NCI-H1092 treated with DMSO at 0.1 percent for 48 hours (cell line): ENCODE measurements around the gene TBCA.
"Not testable (repeated sequence)": the region's sequence is repeated elsewhere in the genome, so short reads cannot be mapped to it uniquely, and the experiment has no call there.

Experiments
- DNase-seq: peaks from one replicate; lab custom pipeline; 2025; lab: John Stamatoyannopoulos, UW

TBCA gene

GRCh38 chr5:77709340-77709739, 66.8 kb downstream of the TBCA start:
- no peak for DNase-seq

- no peak for DNase-seq
Observed at GRCh38 chr5:77707791-77708190, 68.3 kb downstream of the TBCA start.

- not testable (repeated sequence) for DNase-seq
Observed at GRCh38 chr5:77699569-77699968, 76.6 kb downstream of the TBCA start.

GRCh38 chr5:77698920-77699319, 77.2 kb downstream of the TBCA start:
- no peak for DNase-seq

DNA sequence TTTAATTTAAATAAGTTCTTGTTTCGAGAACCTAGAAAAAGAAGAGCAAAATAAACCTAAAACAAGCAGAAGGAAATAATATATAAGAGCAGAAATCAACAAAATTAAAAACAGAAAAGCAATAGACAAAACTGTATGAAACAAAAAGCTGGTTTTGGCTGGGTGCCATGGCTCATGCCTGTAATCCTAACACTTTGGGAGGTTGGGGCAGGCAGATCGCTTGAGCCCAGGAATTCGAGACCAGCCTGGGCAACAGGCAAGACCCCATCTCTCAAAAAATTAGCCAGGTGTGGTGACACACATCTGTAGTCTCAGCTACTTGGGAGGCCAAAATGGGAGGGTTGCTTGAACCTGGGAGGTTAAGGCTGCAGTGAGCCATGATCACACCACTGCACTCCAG, 78.4 kb downstream of the TBCA start:
- DNase-seq, result no peak

- DNase-seq, result no peak
Observed at GRCh38 chr5:77696120-77696519, 80.0 kb downstream of the TBCA start.

DNA sequence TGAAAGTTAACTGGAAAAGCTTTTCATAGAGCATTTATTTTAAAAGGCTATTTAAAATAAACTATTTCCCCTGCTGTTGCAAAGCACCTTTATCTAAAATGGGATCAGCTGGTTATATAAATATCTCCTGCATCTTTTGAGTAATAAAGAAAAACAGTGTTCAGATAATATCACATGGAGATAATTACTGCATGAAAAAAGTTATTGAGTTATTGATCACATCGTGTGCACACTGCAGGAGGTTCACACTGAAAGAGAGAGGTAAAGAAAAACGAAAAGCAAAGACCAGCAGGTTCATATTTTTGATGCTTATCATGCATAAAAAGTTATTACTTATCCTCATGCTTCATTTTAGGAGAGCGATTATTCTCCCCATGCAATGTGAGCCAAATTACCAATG, 82.2 kb downstream of the TBCA start:
- DNase-seq, result no peak

- no peak for DNase-seq
Observed at GRCh38 chr5:77683171-77683732, 92.9 kb downstream of the TBCA start.

- DNase-seq, result no peak
Observed at GRCh38 chr5:77670526-77670925, 105.6 kb downstream of the TBCA start.

GRCh38 chr5:77669677-77670076, 106.5 kb downstream of the TBCA start:
- no peak for DNase-seq

DNA sequence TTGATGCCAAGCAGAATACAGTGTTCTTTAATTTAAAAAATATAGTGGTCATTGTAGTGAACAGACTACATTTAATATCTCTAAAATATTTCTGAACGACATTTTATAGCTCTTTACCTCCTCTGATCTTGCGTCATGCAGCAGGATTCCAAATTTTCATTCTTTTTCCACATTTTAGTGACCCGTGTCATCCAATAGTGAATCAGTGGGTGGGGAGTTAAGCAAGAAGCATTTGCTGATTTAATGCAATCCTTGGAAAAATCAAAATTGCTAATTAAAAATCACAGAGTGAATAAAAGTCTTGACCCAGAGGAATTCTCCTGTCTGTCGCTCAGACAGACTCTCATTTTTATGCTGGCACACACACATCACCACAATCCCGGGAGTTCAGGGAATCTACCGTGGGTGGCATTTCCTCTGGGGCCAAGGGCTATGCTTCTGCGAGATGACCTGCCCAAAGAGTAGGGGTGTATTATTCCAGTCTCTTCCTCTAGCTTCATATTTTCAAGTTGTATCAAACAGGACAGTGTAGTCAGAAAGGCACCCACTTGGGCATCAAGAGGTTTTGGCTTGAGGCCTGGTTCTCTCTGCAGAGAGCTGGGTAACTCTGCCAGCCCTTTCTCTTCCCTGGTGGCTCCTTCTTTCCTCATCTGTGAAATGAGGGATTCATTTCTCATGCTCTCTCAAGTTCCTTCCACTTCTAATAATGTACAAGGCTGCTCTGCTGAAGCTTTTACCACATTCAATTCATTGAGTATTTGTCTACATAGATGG, 112.9 kb downstream of the TBCA start:
- DNase-seq, result no peak

GRCh38 chr5:77662635-77663034, 113.5 kb downstream of the TBCA start:
- DNase-seq, result no peak

GRCh38 chr5:77658662-77659061, 117.5 kb downstream of the TBCA start:
- no peak for DNase-seq

- no peak for DNase-seq
Observed at GRCh38 chr5:77651343-77651742, 124.8 kb downstream of the TBCA start.

DNA sequence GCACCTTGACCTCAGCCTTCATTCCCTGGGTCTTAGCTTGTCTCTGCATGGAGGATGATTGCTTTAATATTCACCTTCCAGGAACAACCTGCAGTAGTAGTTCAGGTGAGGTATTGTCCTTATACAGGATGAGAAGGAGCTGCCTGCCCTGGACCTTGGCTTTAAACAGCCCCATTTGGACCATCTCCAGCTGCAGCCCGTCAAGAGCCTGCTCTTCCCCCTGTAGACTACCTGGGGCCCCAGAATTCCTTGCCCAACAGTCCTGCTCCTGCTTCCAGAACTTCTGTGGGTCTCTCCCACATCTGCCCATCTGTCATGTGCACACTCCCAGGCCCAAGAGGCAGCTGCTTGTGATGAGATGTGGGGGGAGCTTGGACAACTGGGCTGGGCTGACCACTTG, 125.5 kb downstream of the TBCA start:
- no peak for DNase-seq

DNA sequence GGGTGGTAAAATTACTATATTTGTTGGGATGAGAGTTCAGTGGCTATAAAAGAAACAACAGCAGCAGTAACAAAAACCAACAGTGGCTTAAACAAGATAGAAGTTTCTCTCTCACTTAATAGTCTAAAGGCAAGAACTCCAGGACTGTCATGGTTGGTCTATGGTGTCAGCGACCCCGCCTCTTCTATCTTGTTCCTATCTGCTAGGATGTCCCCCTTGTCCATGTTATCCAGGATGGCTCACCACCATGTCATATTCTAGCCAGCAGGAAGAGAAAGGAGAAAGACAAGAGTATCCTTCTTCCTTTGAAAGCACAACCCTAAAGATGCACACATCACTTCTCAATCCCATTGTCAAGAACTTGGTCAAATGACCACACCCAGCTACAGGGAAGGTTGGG, 126.4 kb downstream of the TBCA start:
- no peak for DNase-seq

DNA sequence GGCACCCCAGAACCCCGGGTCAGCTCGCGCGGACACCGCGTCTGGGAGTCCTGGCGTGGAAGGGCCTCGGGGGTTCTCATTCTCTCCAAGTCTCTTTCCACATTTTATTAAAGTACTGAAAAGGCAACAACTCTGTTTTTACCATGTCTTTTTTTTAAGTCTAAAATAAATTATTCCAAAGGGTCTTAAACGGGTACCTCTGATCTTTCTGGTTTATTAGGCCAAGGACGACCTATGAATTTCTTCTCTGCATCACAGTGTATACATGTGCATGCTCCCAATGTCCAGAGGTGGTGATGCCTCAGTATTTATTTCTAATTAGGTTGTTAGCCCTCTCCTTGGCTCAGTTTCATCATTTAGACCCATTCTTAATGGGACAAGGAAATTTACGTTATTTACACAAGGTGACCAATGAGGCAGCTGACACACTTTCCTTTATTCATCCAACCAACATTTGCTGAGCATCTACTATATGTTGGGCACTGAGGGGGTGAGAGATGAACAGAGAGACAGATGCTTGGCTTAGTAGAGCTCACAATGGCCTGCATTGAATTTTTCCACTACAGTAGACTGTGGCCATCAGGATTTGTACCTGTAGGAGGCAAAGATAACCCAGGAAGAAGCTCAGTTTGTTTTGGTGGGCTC, 130.0 kb downstream of the TBCA start:
- DNase-seq, result no peak

- no peak for DNase-seq
Observed at GRCh38 chr5:77645158-77645994, 130.8 kb downstream of the TBCA start.

- no peak for DNase-seq
Observed at GRCh38 chr5:77644371-77645157, 131.6 kb downstream of the TBCA start.

GRCh38 chr5:77643654-77644370, 132.3 kb downstream of the TBCA start:
- DNase-seq, result no peak
